ENCODE measurements around the gene ZC3H12D. TPM values are rescaled to one million over a fixed set of nuclear protein-coding genes. Genes with fewer than 3 reads are reported as not detected.

Gene ZC3H12D
- total and polyA plus RNA-seq, 2 donors (not counting 1 experiment from before 2014, with no cell fraction given): 63.1 to 190 TPM

- ATAC-seq (ENCODE audit: low read depth): no peak
Measured at GRCh38 chr6:149513915-149514314, 29.1 kb upstream of the ZC3H12D start.

More at GRCh38 chr6:149513915-149514314, 29.1 kb upstream of the ZC3H12D start:
- Histone ChIP-seq H4K20me1 (ENCODE audit: control insufficient read depth, insufficient read depth, low read length, poor library complexity, severe bottlenecking) (no peaks in the 10 kb centered on the region), H3K36me3 (replicated peaks in 1 of 2; ENCODE audit: control extremely low read depth in 1 of 2, control insufficient read depth in 1 of 2, extremely low read depth in 1 of 2, insufficient read depth in 2 of 2, low read length in 1 of 2) (peaks cover 9 to 38% of the 10 kb centered on the region in 2 experiments), H2AFZ (ENCODE audit: insufficient read depth, low read depth, low read length, poor library complexity, severe bottlenecking) (no peak overlapping the region), H3K79me2 (ENCODE audit: control insufficient read depth, insufficient read depth, low read length) (peaks cover 32% of the 10 kb centered on the region), H3K4me3 (ENCODE audit: control extremely low read depth in 1 of 5, extremely low read depth in 1 of 5, insufficient read depth in 1 of 5, low read depth in 2 of 5, low read length in 4 of 5) (no peak overlapping the region), H3K27ac (ENCODE audit: low read length in 2 of 2) (no peak overlapping the region), H3K27me3 (replicated peaks in 1 of 4; ENCODE audit: control extremely low read depth in 1 of 4, control insufficient read depth in 3 of 4, insufficient read depth in 4 of 4, low read length in 3 of 4) (no peaks in the 10 kb centered on the region), H3K4me1 (ENCODE audit: control insufficient read depth in 2 of 2, insufficient read depth in 2 of 2, low read length in 2 of 2) (peaks cover 0 to 3% of the 10 kb centered on the region in 2 donors), H3K9ac (ENCODE audit: low read length) (no peak overlapping the region), H3K4me2 (replicated peaks; ENCODE audit: low read depth, low read length, poor library complexity, severe bottlenecking) (no peak overlapping the region), H3K9me3 (ENCODE audit: control extremely low read depth in 1 of 3, control insufficient read depth in 2 of 3, insufficient read depth in 1 of 3, low read length in 2 of 3) (no peaks in the 10 kb centered on the region)
- ChIA-PET CTCF (interaction anchor here (0.7 to 7.5 kb wide), 11 partner anchors 9 to 484 kb away, joined by 3 to 104 read pairs (median 3); no protein-coding TSS in a partner anchor), POLR2A (interaction anchor here (0.9 kb wide), 1 partner anchor 29 kb away, joined by 5 read pairs; the partner anchor contains the start of gene ZC3H12D)
- Mint-ChIP-seq H3K27ac (peak overlapping the region; percentile 46), H3K4me3 (no peak overlapping the region), H3K9me3 (ENCODE audit: insufficient read depth) (no peaks in the 10 kb centered on the region), H3K4me1 (peaks cover 8% of the 10 kb centered on the region), H3K27me3 (no peaks in the 10 kb centered on the region)
- no peak for DNase-seq
- 98% methylated on average over 3 of the region's 5 CpGs for WGBS (ENCODE audit: insufficient coverage)
- intact Hi-C loops (cut with micrococcal nuclease): no loop called here
- TF ChIP-seq CTCF (IDR thresholded peaks at IDR 0.05) (no peak), EZH2 (IDR thresholded peaks at IDR 0.05; ENCODE audit: borderline replicate concordance, insufficient read depth, low read depth, low read length, poor library complexity, severe bottlenecking) (no peak)

Measured in B cell (primary cell).